Measurements from ENCODE around the gene THPO.

THPO gene

GRCh38 chr3:184327171-184327570 is 50.8 kb downstream of the THPO start:
- DNase-seq: no peak

GRCh38 chr3:184325715-184326369 is 52.2 kb downstream of the THPO start:
- no peak for DNase-seq

GRCh38 chr3:184325269-184325668 is 52.7 kb downstream of the THPO start:
- no peak for DNase-seq

DNA sequence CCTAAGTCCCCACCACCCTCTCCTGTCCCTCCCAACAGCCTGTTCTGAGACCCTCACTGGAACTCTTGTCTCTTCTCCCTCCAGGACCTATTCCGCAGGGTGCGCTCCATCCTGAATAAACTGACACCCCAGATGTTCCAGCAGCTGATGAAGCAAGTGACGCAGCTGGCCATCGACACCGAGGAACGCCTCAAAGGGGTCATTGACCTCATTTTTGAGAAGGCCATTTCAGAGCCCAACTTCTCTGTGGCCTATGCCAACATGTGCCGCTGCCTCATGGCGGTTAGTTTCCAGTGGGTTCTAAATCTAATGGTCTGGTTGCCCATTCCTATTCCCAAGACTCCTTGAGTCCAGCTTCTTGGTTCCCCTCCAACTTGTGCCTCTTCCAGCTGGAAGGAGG is 54.3 kb downstream of the THPO start:
- DNase-seq: no peak

DNA sequence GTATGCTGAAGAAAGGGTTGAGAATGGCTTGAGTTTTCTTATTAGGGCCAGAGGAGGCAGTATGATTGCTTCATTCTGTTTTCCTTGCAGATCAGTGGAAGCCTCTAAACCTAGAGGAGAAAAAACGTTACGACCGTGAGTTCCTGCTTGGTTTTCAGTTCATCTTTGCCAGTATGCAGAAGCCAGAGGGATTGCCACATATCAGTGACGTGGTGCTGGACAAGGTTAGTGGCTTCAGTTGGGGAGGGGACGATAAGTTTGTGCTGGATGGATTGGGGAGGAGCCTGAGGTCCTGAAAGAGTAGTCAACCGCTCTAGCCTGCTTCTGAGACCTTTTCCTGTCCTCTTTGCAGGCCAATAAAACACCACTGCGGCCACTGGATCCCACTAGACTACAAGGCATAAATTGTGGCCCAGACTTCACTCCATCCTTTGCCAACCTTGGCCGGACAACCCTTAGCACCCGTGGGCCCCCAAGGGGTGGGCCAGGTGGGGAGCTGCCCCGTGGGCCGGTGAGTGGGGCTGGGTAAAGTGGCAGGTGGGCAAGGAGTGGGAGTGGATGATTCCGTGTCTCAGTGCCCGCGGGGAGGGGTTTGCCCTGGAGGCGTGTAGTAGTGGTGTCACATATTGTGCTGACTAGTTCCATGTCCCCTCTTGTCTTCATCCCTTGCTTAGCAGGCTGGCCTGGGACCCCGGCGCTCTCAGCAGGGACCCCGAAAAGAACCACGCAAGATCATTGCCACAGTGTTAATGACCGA is 55.1 kb downstream of the THPO start:
- DNase-seq: no peak
